ENCODE data around the gene TMEM132D.

The TMEM132D gene

GRCh38 chr12:129025055-129025454 lies 878.8 kb downstream of the TMEM132D start:
- no peak for DNase-seq

All from activated gamma-delta T cell (primary cell).